ENCODE data around the gene SHC3.

SHC3 gene

GRCh38 chr9:89160806-89161205 lies 17.8 kb downstream of the SHC3 start:
- DNase-seq (ENCODE audit: insufficient read length, low spot score) (no peak), FAIRE-seq (no peak)

GRCh38 chr9:89154651-89155336 lies 23.8 kb downstream of the SHC3 start:
- FAIRE-seq (no peak), DNase-seq (ENCODE audit: insufficient read length, low spot score) (no peak)

GRCh38 chr9:89154218-89154617 lies 24.4 kb downstream of the SHC3 start:
- no peak for FAIRE-seq

GRCh38 chr9:89153232-89154017 lies 25.2 kb downstream of the SHC3 start:
- FAIRE-seq (no peak), DNase-seq (ENCODE audit: insufficient read length, low spot score) (no peak)

More at GRCh38 chr9:89154218-89154617, 24.4 kb downstream of the SHC3 start:
- no peak for DNase-seq (ENCODE audit: insufficient read length, low spot score)

- DNase-seq (ENCODE audit: insufficient read length, low spot score) (no peak), FAIRE-seq (no peak)
These were observed 28.9 kb downstream of the SHC3 start for GRCh38 chr9:89149726-89150125.

- DNase-seq (ENCODE audit: insufficient read length, low spot score) (no peak), FAIRE-seq (no peak)
These were observed 33.5 kb downstream of the SHC3 start for GRCh38 chr9:89145097-89145496.

- FAIRE-seq (no peak), DNase-seq (ENCODE audit: insufficient read length, low spot score) (no peak)
These were observed 34.4 kb downstream of the SHC3 start for GRCh38 chr9:89144238-89144637.

GRCh38 chr9:89143266-89143665 lies 35.4 kb downstream of the SHC3 start:
- DNase-seq (ENCODE audit: insufficient read length, low spot score) (no peak), FAIRE-seq (no peak)

GRCh38 chr9:89139455-89139854 lies 39.2 kb downstream of the SHC3 start:
- no peak for DNase-seq (ENCODE audit: insufficient read length, low spot score)
- no peak for FAIRE-seq

GRCh38 chr9:89138463-89139390 lies 39.9 kb downstream of the SHC3 start:
- FAIRE-seq: no peak
- no peak for DNase-seq (ENCODE audit: insufficient read length, low spot score)

GRCh38 chr9:89137542-89138462 lies 40.8 kb downstream of the SHC3 start:
- DNase-seq (ENCODE audit: insufficient read length, low spot score) (peak; percentile 10), FAIRE-seq (no peak)

GRCh38 chr9:89135591-89136166 lies 42.9 kb downstream of the SHC3 start:
- DNase-seq (ENCODE audit: insufficient read length, low spot score): no peak
- no peak for FAIRE-seq

GRCh38 chr9:89134709-89135108 lies 43.9 kb downstream of the SHC3 start:
- DNase-seq (ENCODE audit: insufficient read length, low spot score) (no peak), FAIRE-seq (no peak)

GRCh38 chr9:89122949-89123348 lies 55.7 kb downstream of the SHC3 start:
- DNase-seq (ENCODE audit: insufficient read length, low spot score) (no peak), FAIRE-seq (no peak)

GRCh38 chr9:89120704-89121103 lies 57.9 kb downstream of the SHC3 start:
- FAIRE-seq (no peak), DNase-seq (ENCODE audit: insufficient read length, low spot score) (no peak)

GRCh38 chr9:89116805-89117192 lies 61.8 kb downstream of the SHC3 start:
- DNase-seq (ENCODE audit: insufficient read length, low spot score) (no peak), FAIRE-seq (no peak)

- peak; percentile 51 for FAIRE-seq
- no peak for DNase-seq (ENCODE audit: insufficient read length, low spot score)
These were observed 62.4 kb downstream of the SHC3 start for GRCh38 chr9:89116064-89116804.

GRCh38 chr9:89115426-89115825 lies 63.2 kb downstream of the SHC3 start:
- FAIRE-seq (no peak), DNase-seq (ENCODE audit: insufficient read length, low spot score) (no peak)

- DNase-seq (ENCODE audit: insufficient read length, low spot score) (no peak), FAIRE-seq (no peak)
These were observed 63.9 kb downstream of the SHC3 start for GRCh38 chr9:89114741-89115140.
